Liver (tissue), 3 donors: ENCODE results near the gene DTNB.

ENCODE experiments used
- EGR1 ChIP-seq, 2 donors: IDR thresholded peaks; 2 replicates each; pipeline ENCODE4 v1.6.1; 2016 to 2018; ENCODE audit warnings: antibody characterized with exemption in 2 of 2, low read depth in 2 of 2
- FOXA1 ChIP-seq: IDR thresholded peaks from 2 replicates; pipeline ENCODE4 v1.6.1; 2016; ENCODE audit warnings: antibody characterized with exemption
- GABPA ChIP-seq, 2 donors: IDR thresholded peaks in 1 of 2; conservative IDR thresholded peaks in 1 of 2; 2 replicates each; pipeline ENCODE4 v1.6.1; 2016; ENCODE audit warnings: antibody characterized with exemption in 2 of 2, mild to moderate bottlenecking in 1 of 2, moderate library complexity in 1 of 2
- JUND ChIP-seq, 2 donors: IDR thresholded peaks; 2 replicates each; pipeline ENCODE4 v1.6.1; 2016; ENCODE audit warnings: antibody characterized with exemption in 2 of 2
- RAD21 ChIP-seq, 2 donors: IDR thresholded peaks; 2 replicates each; pipeline ENCODE4 v1.6.1; 2016; ENCODE audit warnings: antibody characterized with exemption in 2 of 2, mild to moderate bottlenecking in 2 of 2
- RXRA ChIP-seq, 2 donors: IDR thresholded peaks; 2 replicates each; pipeline ENCODE4 v1.6.1; 2017 to 2018; ENCODE audit warnings: antibody characterized with exemption in 2 of 2, mild to moderate bottlenecking in 1 of 2
- TAF1 ChIP-seq: conservative IDR thresholded peaks from 2 replicates; pipeline ENCODE4 v1.6.1; 2016; ENCODE audit warnings: antibody characterized with exemption, mild to moderate bottlenecking
- YY1 ChIP-seq: IDR thresholded peaks from 2 replicates; pipeline ENCODE4 v1.6.1; 2016; ENCODE audit warnings: antibody characterized with exemption, mild to moderate bottlenecking
- TF ChIP-seq, protein P1 (sequence below): fragments of 150-350 bp; IDR thresholded peaks from 2 replicates; pipeline ENCODE4 v1.5.1; 2017; ENCODE audit warnings: improper control_type of control experiment, low read depth, low read length; ENCODE audit not compliant: missing input control
- TF ChIP-seq, protein P2 (sequence below): IDR thresholded peaks from 2 replicates; pipeline ENCODE4 v1.6.1; 2016; ENCODE audit warnings: antibody characterized with exemption, mild to moderate bottlenecking
- TF ChIP-seq, protein P3 (sequence below): IDR thresholded peaks from 2 replicates; pipeline ENCODE4 v1.6.1; 2016; ENCODE audit warnings: antibody characterized with exemption
- donor health status: healthy.
- donor health status: healthy.

DNA sequence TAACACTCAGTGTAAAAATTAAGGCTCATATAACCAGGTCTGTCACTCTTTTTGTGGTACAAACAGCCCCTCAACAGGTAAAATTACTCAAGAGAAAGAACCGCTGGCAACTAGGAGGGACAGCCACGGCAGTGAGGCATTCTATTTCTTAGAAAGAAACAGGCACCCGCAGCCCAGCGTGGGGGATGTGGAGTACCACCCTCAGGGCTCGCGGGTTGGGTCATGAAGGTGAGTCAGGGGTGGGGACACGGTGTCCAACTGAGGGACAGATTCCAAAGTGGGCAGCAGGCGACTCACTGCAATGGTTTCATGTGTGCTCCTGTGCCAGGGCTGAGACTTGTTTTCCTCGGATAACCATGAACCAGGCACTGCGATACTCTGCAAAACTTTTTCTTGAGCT lies 129.4 kb downstream of the DTNB start:
- no peak for TF ChIP-seq TAF1
- TF ChIP-seq, protein P1, sequence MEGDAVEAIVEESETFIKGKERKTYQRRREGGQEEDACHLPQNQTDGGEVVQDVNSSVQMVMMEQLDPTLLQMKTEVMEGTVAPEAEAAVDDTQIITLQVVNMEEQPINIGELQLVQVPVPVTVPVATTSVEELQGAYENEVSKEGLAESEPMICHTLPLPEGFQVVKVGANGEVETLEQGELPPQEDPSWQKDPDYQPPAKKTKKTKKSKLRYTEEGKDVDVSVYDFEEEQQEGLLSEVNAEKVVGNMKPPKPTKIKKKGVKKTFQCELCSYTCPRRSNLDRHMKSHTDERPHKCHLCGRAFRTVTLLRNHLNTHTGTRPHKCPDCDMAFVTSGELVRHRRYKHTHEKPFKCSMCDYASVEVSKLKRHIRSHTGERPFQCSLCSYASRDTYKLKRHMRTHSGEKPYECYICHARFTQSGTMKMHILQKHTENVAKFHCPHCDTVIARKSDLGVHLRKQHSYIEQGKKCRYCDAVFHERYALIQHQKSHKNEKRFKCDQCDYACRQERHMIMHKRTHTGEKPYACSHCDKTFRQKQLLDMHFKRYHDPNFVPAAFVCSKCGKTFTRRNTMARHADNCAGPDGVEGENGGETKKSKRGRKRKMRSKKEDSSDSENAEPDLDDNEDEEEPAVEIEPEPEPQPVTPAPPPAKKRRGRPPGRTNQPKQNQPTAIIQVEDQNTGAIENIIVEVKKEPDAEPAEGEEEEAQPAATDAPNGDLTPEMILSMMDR: no peak
- no peak for TF ChIP-seq EGR1 (IDR thresholded peaks at IDR 0.05; ENCODE audit: low read depth in 2 of 2)
- no peak for TF ChIP-seq RXRA (IDR thresholded peaks at IDR 0.05)
- TF ChIP-seq, protein P2, sequence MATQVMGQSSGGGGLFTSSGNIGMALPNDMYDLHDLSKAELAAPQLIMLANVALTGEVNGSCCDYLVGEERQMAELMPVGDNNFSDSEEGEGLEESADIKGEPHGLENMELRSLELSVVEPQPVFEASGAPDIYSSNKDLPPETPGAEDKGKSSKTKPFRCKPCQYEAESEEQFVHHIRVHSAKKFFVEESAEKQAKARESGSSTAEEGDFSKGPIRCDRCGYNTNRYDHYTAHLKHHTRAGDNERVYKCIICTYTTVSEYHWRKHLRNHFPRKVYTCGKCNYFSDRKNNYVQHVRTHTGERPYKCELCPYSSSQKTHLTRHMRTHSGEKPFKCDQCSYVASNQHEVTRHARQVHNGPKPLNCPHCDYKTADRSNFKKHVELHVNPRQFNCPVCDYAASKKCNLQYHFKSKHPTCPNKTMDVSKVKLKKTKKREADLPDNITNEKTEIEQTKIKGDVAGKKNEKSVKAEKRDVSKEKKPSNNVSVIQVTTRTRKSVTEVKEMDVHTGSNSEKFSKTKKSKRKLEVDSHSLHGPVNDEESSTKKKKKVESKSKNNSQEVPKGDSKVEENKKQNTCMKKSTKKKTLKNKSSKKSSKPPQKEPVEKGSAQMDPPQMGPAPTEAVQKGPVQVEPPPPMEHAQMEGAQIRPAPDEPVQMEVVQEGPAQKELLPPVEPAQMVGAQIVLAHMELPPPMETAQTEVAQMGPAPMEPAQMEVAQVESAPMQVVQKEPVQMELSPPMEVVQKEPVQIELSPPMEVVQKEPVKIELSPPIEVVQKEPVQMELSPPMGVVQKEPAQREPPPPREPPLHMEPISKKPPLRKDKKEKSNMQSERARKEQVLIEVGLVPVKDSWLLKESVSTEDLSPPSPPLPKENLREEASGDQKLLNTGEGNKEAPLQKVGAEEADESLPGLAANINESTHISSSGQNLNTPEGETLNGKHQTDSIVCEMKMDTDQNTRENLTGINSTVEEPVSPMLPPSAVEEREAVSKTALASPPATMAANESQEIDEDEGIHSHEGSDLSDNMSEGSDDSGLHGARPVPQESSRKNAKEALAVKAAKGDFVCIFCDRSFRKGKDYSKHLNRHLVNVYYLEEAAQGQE: no peak
- no peak for TF ChIP-seq FOXA1
- TF ChIP-seq YY1: no peak
- no peak for TF ChIP-seq GABPA (IDR thresholded peaks at IDR 0.05 in 1 of 2, conservative IDR thresholded peaks at IDR 0.05 in 1 of 2)
- no peak for TF ChIP-seq RAD21 (IDR thresholded peaks at IDR 0.05)
- TF ChIP-seq, protein P3, sequence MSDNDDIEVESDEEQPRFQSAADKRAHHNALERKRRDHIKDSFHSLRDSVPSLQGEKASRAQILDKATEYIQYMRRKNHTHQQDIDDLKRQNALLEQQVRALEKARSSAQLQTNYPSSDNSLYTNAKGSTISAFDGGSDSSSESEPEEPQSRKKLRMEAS: no peak
- no peak for TF ChIP-seq JUND (IDR thresholded peaks at IDR 0.05)
